ENCODE results near the gene OLFM1.

DNA sequence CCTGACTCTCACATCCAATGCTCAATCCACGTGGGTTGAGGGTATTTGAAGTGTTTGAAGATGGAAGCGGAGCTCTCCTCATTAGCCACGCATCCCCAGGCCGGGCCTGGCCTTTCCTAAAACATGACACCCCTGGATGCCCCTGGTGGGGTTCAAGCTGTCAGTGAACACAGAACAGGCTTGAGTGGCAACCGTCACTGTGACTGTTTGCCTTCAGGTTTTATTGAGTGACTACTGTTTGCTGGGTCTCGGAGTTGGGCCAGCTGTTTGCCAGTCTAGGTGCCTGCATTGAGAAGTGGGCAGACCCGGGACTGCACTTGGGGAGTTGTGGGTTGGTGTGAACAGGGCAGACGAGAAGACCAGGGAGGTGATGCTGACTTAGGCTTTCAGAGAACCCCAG, 7.8 kb upstream of the OLFM1 start:
- TF ChIP-seq, protein P1, sequence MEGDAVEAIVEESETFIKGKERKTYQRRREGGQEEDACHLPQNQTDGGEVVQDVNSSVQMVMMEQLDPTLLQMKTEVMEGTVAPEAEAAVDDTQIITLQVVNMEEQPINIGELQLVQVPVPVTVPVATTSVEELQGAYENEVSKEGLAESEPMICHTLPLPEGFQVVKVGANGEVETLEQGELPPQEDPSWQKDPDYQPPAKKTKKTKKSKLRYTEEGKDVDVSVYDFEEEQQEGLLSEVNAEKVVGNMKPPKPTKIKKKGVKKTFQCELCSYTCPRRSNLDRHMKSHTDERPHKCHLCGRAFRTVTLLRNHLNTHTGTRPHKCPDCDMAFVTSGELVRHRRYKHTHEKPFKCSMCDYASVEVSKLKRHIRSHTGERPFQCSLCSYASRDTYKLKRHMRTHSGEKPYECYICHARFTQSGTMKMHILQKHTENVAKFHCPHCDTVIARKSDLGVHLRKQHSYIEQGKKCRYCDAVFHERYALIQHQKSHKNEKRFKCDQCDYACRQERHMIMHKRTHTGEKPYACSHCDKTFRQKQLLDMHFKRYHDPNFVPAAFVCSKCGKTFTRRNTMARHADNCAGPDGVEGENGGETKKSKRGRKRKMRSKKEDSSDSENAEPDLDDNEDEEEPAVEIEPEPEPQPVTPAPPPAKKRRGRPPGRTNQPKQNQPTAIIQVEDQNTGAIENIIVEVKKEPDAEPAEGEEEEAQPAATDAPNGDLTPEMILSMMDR (IDR thresholded peaks at IDR 0.05; ENCODE audit: insufficient read depth, low read depth, low read length): no peak
- TF ChIP-seq EZH2 (IDR thresholded peaks at IDR 0.05; ENCODE audit: insufficient read depth, low read length): no peak

Measured in astrocyte (in vitro differentiated cells and primary cell).